Measurements from ENCODE around the gene MARCHF4.
A peak's percentile ranks its signal among the peaks of the same experiment; 100 is the strongest.

MARCHF4 gene

DNA sequence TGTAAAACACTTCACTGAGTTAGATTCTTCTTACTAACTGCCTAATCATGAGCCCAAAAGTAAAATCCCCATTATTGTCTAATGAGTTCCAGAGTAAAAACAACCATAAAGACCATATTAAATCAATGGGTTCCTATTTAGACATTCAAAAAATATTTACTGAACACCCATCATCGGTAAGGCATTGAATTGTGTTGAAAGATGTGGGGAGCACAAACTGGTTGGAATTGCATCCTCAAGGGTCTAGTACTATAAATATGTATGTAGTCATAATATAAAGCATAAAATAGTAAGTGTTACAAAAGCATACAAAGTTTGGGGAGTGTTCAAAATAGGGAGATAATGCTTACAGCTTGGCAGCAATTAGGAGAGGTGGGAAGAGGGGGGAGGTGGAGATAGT lies 3.0 kb upstream of the MARCHF4 start:
- Histone ChIP-seq H3K9me3 (replicated peaks; ENCODE audit: insufficient read depth, low read length) (no peaks in the 10 kb centered on the region), H3K79me2 (ENCODE audit: low read length) (no peaks in the 10 kb centered on the region), H3K4me2 (ENCODE audit: low read depth, low read length) (no peak overlapping the region), H3K27ac (ENCODE audit: low read length) (no peak overlapping the region), H3K9me2 (replicated peaks; ENCODE audit: insufficient read depth, low read length) (no peaks in the 10 kb centered on the region), H4K20me1 (ENCODE audit: insufficient read depth, low read length) (no peaks in the 10 kb centered on the region), H2AFZ (ENCODE audit: low read length) (no peak overlapping the region), H3K4me1 (ENCODE audit: low read length) (no peaks in the 10 kb centered on the region), H3K27me3 (replicated peaks; ENCODE audit: insufficient read depth, low read length) (peaks cover 17% of the 10 kb centered on the region), H3K36me3 (replicated peaks; ENCODE audit: insufficient read depth, low read length) (no peaks in the 10 kb centered on the region), H3K9ac (ENCODE audit: low read length) (no peak overlapping the region), H3K4me3 (ENCODE audit: low read length) (no peak overlapping the region), H3F3A (ENCODE audit: insufficient read depth, low read length) (no peaks in the 10 kb centered on the region)
- no peak for TF ChIP-seq EZH2phosphoT487 (IDR thresholded peaks at IDR 0.05; ENCODE audit: low read length)
- TF ChIP-seq, protein P1, sequence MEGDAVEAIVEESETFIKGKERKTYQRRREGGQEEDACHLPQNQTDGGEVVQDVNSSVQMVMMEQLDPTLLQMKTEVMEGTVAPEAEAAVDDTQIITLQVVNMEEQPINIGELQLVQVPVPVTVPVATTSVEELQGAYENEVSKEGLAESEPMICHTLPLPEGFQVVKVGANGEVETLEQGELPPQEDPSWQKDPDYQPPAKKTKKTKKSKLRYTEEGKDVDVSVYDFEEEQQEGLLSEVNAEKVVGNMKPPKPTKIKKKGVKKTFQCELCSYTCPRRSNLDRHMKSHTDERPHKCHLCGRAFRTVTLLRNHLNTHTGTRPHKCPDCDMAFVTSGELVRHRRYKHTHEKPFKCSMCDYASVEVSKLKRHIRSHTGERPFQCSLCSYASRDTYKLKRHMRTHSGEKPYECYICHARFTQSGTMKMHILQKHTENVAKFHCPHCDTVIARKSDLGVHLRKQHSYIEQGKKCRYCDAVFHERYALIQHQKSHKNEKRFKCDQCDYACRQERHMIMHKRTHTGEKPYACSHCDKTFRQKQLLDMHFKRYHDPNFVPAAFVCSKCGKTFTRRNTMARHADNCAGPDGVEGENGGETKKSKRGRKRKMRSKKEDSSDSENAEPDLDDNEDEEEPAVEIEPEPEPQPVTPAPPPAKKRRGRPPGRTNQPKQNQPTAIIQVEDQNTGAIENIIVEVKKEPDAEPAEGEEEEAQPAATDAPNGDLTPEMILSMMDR (IDR thresholded peaks at IDR 0.05; ENCODE audit: low read length): no peak
- TF ChIP-seq EZH2 (optimal IDR thresholded peaks at IDR 0.05; ENCODE audit: low read depth, low read length): no peak
- no peak for DNase-seq

DNA sequence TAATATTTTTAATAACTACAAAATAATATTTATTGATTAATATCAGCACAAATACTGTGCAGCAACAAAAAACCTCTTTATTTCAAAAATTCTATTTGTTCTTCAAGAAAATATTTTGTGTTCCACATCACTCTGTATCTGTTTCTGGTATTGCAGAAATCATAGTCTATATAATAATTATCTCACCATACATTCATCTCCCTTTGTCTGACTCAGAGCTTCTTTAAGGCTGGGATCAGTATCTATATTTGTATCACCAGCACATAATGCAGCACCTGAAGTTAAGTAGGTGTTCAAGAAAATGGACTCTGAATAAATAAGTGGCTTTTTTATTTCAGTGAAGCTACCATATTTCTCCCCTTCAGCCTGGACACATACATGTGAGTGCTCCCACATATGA lies 1.6 kb upstream of the MARCHF4 start:
- Histone ChIP-seq H3K79me2 (ENCODE audit: low read length) (no peaks in the 10 kb centered on the region), H2AFZ (ENCODE audit: low read length) (no peak overlapping the region), H3K4me1 (ENCODE audit: low read length) (no peaks in the 10 kb centered on the region), H3K4me3 (ENCODE audit: low read length) (no peak overlapping the region), H3K4me2 (ENCODE audit: low read depth, low read length) (no peak overlapping the region), H3K36me3 (replicated peaks; ENCODE audit: insufficient read depth, low read length) (no peaks in the 10 kb centered on the region), H3K27me3 (replicated peaks; ENCODE audit: insufficient read depth, low read length) (peaks cover 21% of the 10 kb centered on the region), H3K9me2 (replicated peaks; ENCODE audit: insufficient read depth, low read length) (no peaks in the 10 kb centered on the region), H3K27ac (ENCODE audit: low read length) (no peak overlapping the region), H3F3A (ENCODE audit: insufficient read depth, low read length) (no peaks in the 10 kb centered on the region), H3K9ac (ENCODE audit: low read length) (no peak overlapping the region), H4K20me1 (ENCODE audit: insufficient read depth, low read length) (no peaks in the 10 kb centered on the region), H3K9me3 (replicated peaks; ENCODE audit: insufficient read depth, low read length) (no peaks in the 10 kb centered on the region)
- TF ChIP-seq EZH2phosphoT487 (IDR thresholded peaks at IDR 0.05; ENCODE audit: low read length): no peak
- TF ChIP-seq, protein P1 (IDR thresholded peaks at IDR 0.05; ENCODE audit: low read length): no peak
- no peak for TF ChIP-seq EZH2 (optimal IDR thresholded peaks at IDR 0.05; ENCODE audit: low read depth, low read length)
- no peak for DNase-seq

DNA sequence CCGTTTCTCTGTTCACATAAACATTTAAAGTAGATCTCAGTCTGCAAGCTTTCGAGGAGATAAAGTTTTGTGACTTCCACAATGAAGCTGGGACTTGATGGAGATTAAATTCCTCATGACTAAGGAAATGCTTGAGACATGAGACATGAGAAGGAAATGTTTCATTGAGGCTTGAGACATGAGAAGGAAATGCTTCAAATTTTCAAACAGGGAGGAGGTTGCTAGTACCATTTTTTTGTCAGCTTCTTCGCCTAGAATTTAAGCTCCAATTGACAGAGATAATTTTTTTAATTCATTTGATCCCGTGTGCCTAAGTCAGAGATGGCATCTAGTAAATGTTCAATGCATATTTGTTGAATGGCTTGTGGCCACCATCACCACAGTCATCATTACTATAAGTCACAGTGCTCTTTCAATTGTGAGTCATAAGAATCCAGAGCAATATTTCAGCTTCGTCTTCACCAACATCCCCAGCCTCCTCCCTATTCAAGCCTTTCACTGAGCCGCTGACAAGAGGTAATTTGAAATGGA lies 543 bp upstream of the MARCHF4 start:
- Histone ChIP-seq H3K9ac (ENCODE audit: low read length) (no peak overlapping the region), H3K4me3 (ENCODE audit: low read length) (no peak overlapping the region), H3K9me2 (replicated peaks; ENCODE audit: insufficient read depth, low read length) (no peaks in the 10 kb centered on the region), H3F3A (ENCODE audit: insufficient read depth, low read length) (no peaks in the 10 kb centered on the region), H3K27ac (ENCODE audit: low read length) (no peak overlapping the region), H2AFZ (ENCODE audit: low read length) (no peak overlapping the region), H4K20me1 (ENCODE audit: insufficient read depth, low read length) (no peaks in the 10 kb centered on the region), H3K4me2 (ENCODE audit: low read depth, low read length) (peak overlapping the region; percentile 71; the same call in 1 of the 2 replicates), H3K27me3 (replicated peaks; ENCODE audit: insufficient read depth, low read length) (peaks cover 21% of the 10 kb centered on the region), H3K9me3 (replicated peaks; ENCODE audit: insufficient read depth, low read length) (no peaks in the 10 kb centered on the region), H3K36me3 (replicated peaks; ENCODE audit: insufficient read depth, low read length) (no peaks in the 10 kb centered on the region), H3K4me1 (ENCODE audit: low read length) (no peaks in the 10 kb centered on the region), H3K79me2 (ENCODE audit: low read length) (no peaks in the 10 kb centered on the region)
- TF ChIP-seq, protein P1 (IDR thresholded peaks at IDR 0.05; ENCODE audit: low read length): no peak
- no peak for TF ChIP-seq EZH2phosphoT487 (IDR thresholded peaks at IDR 0.05; ENCODE audit: low read length)
- TF ChIP-seq EZH2 (optimal IDR thresholded peaks at IDR 0.05; ENCODE audit: low read depth, low read length): no peak
- DNase-seq: no peak
